Medulla oblongata (tissue), 1 donor: ENCODE results near the gene TEX101.
"Not testable (repeated sequence)": the region's sequence is repeated elsewhere in the genome, so short reads cannot be mapped to it uniquely, and the experiment has no call there.

ENCODE experiments used
- DNase-seq: peaks from one replicate; pipeline ENCODE4 v3.0.0-alpha.2; 2015; ENCODE audit errors: extremely low spot score

Gene TEX101

GRCh38 chr19:43420954-43421353 lies 6.3 kb downstream of the TEX101 start:
- no peak for DNase-seq

- no peak for DNase-seq
Measured at GRCh38 chr19:43422000-43422688, 7.5 kb downstream of the TEX101 start.

- no peak for DNase-seq
Measured at GRCh38 chr19:43422689-43423066, 8.0 kb downstream of the TEX101 start.

- DNase-seq, result no peak
Measured at GRCh38 chr19:43423779-43424178, 9.1 kb downstream of the TEX101 start.

GRCh38 chr19:43425567-43426392 lies 11.1 kb downstream of the TEX101 start:
- peak; percentile 4 for DNase-seq

- DNase-seq, result no peak
Measured at GRCh38 chr19:43429395-43429794, 14.7 kb downstream of the TEX101 start.

GRCh38 chr19:43430142-43430710 lies 15.5 kb downstream of the TEX101 start:
- DNase-seq, result no peak

GRCh38 chr19:43430976-43431375 lies 16.3 kb downstream of the TEX101 start:
- no peak for DNase-seq

- no peak for DNase-seq
Measured at GRCh38 chr19:43433358-43433673, 18.6 kb downstream of the TEX101 start.

- DNase-seq, result no peak
Measured at GRCh38 chr19:43433689-43434088, 19.0 kb downstream of the TEX101 start.

GRCh38 chr19:43435775-43436174 lies 21.1 kb downstream of the TEX101 start:
- DNase-seq, result no peak

GRCh38 chr19:43437284-43437683 lies 22.6 kb downstream of the TEX101 start:
- DNase-seq, result not testable (repeated sequence)

- DNase-seq, result no peak
Measured at GRCh38 chr19:43437712-43438111, 23.0 kb downstream of the TEX101 start.

GRCh38 chr19:43438291-43439031 lies 23.8 kb downstream of the TEX101 start:
- no peak for DNase-seq

GRCh38 chr19:43439032-43439708 lies 24.5 kb downstream of the TEX101 start:
- DNase-seq, result no peak

- DNase-seq, result no peak
Measured at GRCh38 chr19:43439709-43440063, 25.0 kb downstream of the TEX101 start.

GRCh38 chr19:43441716-43442115 lies 27.0 kb downstream of the TEX101 start:
- DNase-seq, result no peak

- not testable (repeated sequence) for DNase-seq
Measured at GRCh38 chr19:43444091-43444490, 29.4 kb downstream of the TEX101 start.

- no peak for DNase-seq
Measured at GRCh38 chr19:43444531-43445287, 30.0 kb downstream of the TEX101 start.

GRCh38 chr19:43445426-43445825 lies 30.7 kb downstream of the TEX101 start:
- no peak for DNase-seq
